GM18861 (cell line): ENCODE results near the gene LENG1.

Experiments used
- ATAC-seq: cut with Tn5 transposase; IDR thresholded peaks from one replicate; pipeline ENCODE4 v1.9.1; 2021; ENCODE audit not compliant: unreplicated experiment

LENG1 gene

DNA sequence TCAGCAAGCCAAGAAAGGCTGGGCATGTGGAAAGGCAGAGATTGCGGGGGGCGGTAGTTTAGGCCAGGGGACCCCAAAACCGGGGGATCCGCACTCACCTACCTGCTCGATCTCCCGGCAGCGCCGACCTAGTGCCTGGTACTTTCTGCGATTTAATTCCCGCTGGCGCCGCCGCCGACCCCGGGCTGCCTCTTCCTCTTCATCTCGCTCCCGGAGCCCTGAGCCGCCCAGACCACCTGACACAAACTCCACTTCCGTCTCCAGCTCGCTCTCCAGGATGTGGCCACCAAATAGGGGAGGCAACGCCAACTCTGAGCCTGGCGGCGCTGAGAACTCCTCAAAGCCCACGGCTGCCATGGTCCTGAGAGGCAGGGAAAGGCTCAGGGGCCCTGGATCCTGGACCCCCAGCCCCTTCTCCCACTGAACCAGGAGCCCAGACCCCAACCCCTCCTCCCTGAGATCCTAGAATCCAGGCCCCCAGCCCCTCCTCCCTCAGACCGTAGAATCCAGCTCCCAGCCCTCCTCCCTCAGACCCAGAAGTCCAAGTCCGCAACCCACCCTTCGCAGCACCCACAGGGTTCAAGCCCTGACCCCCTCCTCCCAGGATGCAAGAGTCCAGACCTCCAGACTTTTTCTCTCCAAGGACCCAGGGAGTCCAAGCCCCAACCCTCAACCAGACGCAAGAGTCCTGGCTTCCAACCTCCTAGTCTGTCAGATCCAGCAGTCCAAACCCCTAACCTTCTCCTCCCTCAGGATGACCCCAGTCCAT is 45.0 kb downstream of the LENG1 start:
- no peak for ATAC-seq

DNA sequence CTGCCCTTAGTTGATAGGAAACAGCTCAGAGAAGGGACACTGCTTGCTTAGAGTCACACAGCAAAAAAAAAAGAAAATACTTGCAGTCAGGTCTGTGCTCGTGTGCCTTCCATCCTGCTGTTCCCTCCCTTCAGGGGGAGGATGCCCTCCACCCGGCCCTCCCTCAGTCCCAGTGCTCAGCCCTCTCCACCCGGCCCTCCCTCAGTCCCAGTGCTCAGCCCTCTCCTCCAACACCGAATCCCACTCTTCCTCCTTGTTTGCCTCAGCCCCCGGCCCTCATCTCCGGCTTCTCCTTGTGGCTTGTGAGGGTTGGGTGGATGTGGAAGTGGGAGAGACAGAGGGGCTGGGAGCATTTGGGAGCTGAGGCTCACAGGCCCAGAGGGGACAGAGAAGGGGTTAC is 49.9 kb downstream of the LENG1 start:
- no peak for ATAC-seq

DNA sequence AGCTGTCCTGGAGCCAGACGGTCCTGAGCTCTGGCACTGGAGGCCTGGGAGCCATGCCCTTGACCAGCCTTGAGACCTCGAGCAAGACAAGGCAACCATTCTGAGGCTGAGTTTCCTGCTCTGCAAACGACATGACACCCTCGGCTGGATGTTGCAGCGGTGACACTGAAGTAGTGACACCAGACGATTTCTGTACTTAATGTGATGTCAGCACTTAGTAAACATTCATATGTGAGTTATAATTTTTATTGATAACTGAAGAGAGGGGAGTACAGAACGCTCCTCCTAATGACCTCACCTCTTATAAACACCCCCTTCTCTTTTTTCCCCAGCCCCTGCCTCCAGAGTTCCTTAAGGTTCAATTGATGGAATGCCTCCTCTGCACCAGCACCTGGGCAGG is 51.0 kb downstream of the LENG1 start:
- no peak for ATAC-seq

DNA sequence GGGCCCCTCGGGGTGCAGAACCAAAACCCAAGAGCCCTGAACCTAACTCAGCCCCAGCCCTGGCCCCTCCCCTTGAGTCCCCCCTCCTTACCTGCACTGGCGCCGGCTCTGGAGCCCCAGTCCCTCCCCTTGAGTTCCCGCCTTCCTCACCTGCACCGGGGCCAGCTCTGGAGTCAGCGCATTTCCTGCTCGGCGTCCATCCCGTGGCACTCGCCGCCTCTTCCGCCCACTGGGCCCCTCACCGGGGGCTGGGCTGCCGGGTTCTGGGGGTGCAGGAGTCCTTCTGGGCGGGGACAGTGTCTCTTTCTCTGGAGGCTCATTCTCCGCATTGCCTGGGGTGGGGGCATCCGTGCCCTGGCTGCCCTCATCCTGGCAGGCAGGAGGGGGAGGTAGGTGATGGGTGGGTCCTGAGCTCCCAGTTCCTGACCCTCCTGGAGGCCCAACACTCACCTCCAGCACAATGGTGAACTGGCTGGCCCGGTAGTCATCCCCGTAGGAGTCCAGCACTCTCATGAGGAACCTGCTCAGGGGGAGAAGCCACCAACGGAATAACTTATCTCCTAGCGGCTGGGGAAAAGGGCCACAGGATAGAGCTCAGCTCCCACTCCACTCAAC is 51.5 kb downstream of the LENG1 start:
- no peak for ATAC-seq

DNA sequence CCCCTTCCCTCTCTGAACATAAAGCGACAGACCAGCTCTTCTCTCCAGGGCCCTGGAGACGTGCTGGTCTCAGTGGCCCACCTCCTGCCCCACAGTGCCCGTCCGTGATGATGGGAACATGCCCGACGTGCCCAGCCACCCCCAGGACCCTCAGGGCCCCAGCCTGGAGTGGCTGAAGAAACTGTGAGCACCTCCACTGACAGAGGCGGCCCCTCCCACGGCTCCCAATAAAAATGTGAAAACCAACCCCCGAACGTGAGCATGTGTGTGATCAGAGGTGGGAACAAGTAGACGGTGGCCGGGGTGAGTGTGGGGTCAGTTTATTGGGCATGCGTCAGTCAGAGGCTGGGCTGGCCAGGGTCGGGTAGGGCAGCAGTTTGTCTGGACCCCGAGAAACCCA is 52.8 kb downstream of the LENG1 start:
- ATAC-seq, result no peak

DNA sequence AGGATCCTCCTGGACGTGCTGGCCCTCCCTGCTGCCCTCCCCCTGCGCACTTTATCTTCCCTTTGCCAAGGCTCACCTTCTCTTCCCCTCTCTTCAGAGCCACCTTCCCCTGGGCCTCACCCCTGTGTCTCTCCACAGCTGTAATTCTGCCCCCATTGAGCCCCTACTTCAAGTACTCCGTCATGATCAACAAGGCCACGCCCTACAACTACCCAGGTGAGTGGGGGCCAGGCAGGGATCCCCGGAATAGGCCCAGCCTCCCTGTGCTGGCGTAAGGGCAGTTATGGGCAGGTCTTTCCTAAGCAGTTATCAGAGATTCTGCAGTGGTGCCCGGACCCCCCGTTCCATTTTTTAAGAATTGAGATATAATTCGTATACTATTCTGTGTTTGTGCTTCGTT is 53.7 kb downstream of the LENG1 start:
- no peak for ATAC-seq
